Amygdala (tissue), 56 donors: Measurements from ENCODE around the gene PFKP.
A peak's percentile ranks its signal among the peaks of the same experiment; 100 is the strongest.

Source experiments
- DNase-seq, 56 donors: peaks; one replicate each; lab custom pipeline; 2025; lab: John Stamatoyannopoulos, UW

Gene PFKP

DNA sequence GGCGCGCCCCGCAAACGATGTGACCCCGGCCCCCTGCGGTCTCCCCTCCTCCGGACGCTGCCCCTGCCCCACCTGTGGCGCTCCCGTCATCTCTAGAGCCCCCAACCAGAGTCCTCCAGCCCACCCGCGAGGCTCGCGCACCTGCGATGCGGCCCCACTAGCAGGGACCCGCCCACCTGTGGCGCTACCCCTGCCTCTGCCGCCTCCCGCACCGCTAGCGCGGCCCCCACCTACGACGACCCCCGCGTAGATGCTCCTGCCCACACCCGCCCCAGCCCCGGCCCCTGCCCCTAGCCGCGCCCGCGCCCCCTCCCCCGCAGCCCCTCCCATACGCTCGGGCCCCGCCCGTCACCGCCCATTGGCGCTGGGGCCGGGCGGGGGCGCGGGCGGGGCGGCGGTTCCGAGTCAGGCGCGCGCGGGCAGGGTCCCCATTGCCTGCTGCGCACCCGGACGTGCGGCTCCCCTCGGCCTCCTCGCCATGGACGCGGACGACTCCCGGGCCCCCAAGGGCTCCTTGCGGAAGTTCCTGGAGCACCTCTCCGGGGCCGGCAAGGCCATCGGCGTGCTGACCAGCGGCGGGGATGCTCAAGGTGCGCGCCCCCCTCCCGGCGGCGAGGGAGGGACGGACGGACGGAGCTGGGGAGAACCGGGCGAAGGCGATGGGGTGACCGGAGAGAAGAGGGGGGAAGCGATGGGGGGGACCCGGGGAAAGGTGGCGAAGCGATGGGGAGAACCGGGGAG, at the start of gene PFKP:
TSS of gene PFKP (plus strand) at position 431 of the 741 bp plus-strand sequence. CDS start at position 479, 48 bp downstream.
- DNase-seq = peak in 19 of 56 donors; percentile 19 to 65 (median 34)

GRCh38 chr10:3018247-3018646, 49.1 kb upstream of the PFKP start:
- DNase-seq = no peak

GRCh38 chr10:3020311-3020710, 47.0 kb upstream of the PFKP start:
- no peak for DNase-seq

DNA sequence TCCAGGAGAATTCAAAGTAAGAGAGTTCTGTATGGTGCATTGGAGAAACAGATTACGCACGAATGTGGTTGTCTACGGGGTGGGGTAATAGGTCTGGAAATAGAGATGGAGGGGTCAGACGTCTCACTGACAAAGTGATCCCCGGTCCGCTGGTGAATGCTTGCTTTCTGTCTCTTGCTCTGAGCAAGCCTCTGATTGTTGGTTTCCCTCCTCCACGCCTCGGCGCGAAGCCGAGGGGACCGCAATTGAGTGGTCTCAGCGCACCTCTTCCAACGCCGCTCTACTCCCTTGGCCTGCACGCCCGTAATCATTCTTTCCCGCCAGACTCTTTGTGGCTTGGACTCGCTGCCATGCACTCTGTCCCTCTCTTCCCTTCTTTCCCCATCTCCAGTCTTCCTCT, 46.5 kb upstream of the PFKP start:
- DNase-seq = no peak

GRCh38 chr10:3022027-3022426, 45.3 kb upstream of the PFKP start:
- DNase-seq = no peak

- DNase-seq = no peak
Measured at GRCh38 chr10:3023892-3024291, 43.5 kb upstream of the PFKP start.

GRCh38 chr10:3025026-3025683, 42.2 kb upstream of the PFKP start:
- no peak for DNase-seq

- no peak for DNase-seq
Measured at GRCh38 chr10:3027866-3028265, 39.5 kb upstream of the PFKP start.

GRCh38 chr10:3028441-3028840, 38.9 kb upstream of the PFKP start:
- DNase-seq = no peak

- DNase-seq = no peak
Measured at GRCh38 chr10:3030765-3031164, 36.6 kb upstream of the PFKP start.

DNA sequence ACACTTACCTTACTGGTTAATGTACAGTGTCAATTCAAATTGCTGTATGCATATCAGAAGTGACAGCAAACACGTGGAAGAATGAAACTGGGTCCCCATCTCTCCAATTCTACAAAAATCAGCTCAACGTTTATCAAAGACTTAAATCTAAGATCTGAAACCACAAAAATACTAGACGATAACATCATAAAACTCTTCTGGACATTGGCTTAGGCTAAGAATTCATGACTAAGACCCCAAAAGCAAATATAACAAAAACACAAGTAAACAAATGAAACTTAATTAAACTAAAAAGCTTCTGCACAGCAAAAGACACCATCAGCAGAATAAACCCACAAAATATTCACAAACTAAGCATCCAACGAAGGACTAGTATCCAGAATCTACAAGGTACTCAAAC, 35.9 kb upstream of the PFKP start:
- DNase-seq = no peak

DNA sequence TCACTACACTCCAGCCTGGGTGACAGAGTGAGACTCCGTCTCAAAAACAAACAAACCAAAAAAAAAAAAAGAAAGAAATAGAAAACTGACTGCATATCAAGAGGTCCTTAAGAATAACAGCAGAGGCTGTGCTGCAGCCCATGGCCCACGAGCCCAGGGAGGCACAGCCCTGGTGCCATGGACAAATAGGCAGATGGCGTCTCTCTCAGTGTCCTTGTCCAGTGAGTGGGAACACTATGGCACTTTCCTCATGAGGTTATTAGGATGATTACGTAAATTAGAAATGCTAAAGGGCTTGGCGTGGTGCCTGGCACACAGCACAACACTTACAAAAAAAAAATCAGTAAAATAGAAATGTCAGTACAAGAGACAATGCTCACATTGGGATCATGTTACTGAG, 33.4 kb upstream of the PFKP start:
- DNase-seq = no peak

GRCh38 chr10:3034616-3035015, 32.7 kb upstream of the PFKP start:
- no peak for DNase-seq

- no peak for DNase-seq
Measured at GRCh38 chr10:3036155-3037021, 31.0 kb upstream of the PFKP start.

GRCh38 chr10:3037182-3037581, 30.2 kb upstream of the PFKP start:
- DNase-seq = no peak

- DNase-seq = no peak
Measured at GRCh38 chr10:3040069-3040468, 27.3 kb upstream of the PFKP start.

DNA sequence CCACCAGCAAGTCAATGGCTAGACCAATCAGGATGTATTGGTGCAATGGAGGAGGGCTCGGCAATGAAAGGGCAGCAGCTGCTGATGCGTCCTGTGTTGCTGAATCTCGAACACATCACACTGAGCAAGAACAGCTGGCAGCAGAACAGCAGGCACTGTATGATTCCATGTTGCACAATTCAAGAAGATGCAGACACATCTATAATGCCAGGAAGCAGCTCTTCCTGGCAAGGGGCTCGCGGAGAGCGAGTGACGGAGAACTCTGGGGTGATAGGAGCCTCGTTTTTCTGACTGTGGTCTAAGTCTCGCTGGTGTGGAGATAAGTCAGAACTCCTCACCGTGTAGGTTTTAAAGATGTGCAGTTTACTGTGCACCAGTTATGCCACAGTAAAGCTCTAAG, 24.8 kb upstream of the PFKP start:
- DNase-seq = no peak

- DNase-seq = peak in 38 of 56 donors; percentile 13 to 83 (median 44)
Measured at GRCh38 chr10:3043512-3044368, 23.6 kb upstream of the PFKP start.

DNA sequence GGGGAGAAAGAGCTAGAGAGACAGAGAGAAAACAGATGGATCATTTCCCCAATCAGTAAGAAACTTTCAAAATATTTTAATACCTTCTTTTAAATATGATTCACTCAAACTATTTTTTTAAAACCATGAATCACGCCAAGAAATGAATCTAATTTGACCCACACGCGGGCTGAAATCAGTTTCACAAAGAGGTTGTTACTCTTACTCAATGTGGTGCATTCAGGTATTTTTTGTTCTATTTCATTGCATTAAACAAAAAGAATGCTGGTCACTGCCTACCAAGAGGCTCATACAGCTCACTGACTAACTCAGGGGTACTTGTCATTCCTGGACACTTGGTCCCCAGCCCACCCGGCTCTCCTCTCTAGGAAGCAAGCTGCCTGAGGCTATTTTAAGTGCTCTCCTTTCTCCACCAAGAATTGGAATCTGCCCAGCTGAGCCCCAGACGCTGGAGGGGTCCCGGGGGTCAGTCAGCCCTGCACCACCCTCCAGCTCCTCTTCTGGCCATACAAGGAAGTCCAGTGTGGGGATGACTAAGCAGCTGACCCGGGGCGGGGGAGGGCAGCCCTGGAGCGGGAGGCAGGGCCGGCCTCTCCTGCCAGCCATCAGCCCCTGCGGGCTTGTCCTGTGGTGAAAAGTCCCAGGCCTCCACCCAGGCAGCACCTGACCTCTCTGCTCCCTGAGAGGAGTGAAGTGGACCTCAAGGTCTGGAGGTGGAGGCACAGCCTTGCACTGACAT, 21.7 kb upstream of the PFKP start:
- DNase-seq = peak in 15 of 56 donors; percentile 10 to 50 (median 29)
